ENCODE data around the gene FRMPD4.

GRCh38 chrX:12159799-12160198 is 21.5 kb downstream of the FRMPD4 start:
- TF ChIP-seq, protein P1, sequence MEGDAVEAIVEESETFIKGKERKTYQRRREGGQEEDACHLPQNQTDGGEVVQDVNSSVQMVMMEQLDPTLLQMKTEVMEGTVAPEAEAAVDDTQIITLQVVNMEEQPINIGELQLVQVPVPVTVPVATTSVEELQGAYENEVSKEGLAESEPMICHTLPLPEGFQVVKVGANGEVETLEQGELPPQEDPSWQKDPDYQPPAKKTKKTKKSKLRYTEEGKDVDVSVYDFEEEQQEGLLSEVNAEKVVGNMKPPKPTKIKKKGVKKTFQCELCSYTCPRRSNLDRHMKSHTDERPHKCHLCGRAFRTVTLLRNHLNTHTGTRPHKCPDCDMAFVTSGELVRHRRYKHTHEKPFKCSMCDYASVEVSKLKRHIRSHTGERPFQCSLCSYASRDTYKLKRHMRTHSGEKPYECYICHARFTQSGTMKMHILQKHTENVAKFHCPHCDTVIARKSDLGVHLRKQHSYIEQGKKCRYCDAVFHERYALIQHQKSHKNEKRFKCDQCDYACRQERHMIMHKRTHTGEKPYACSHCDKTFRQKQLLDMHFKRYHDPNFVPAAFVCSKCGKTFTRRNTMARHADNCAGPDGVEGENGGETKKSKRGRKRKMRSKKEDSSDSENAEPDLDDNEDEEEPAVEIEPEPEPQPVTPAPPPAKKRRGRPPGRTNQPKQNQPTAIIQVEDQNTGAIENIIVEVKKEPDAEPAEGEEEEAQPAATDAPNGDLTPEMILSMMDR (IDR thresholded peaks at IDR 0.05): no peak
- TF ChIP-seq ZFX (IDR thresholded peaks at IDR 0.05; ENCODE audit: borderline replicate concordance): no peak

All from 22Rv1 (cell line).